Measurements from ENCODE around the gene ACTN4.
"Not testable (repeated sequence)": the region's sequence is repeated elsewhere in the genome, so short reads cannot be mapped to it uniquely, and the experiment has no call there.

- not testable (repeated sequence) for TF ChIP-seq POLR2A, CTCF (IDR thresholded peaks at IDR 0.05)
These were observed 16.1 kb upstream of the ACTN4 start for GRCh38 chr19:38631301-38631700.

All from heart left ventricle (tissue), 13 donors.